ENCODE results near the gene TBCE. TPM values are rescaled to one million over a fixed set of nuclear protein-coding genes. Genes with fewer than 3 reads are reported as not detected.

Gene TBCE
- total and polyA plus RNA-seq, 9 of the 15 experiments (the other 6 are each of a cell fraction or from before 2014, with no cell fraction given), result 52.6 to 92.1 (median 82.1) TPM

DNA sequence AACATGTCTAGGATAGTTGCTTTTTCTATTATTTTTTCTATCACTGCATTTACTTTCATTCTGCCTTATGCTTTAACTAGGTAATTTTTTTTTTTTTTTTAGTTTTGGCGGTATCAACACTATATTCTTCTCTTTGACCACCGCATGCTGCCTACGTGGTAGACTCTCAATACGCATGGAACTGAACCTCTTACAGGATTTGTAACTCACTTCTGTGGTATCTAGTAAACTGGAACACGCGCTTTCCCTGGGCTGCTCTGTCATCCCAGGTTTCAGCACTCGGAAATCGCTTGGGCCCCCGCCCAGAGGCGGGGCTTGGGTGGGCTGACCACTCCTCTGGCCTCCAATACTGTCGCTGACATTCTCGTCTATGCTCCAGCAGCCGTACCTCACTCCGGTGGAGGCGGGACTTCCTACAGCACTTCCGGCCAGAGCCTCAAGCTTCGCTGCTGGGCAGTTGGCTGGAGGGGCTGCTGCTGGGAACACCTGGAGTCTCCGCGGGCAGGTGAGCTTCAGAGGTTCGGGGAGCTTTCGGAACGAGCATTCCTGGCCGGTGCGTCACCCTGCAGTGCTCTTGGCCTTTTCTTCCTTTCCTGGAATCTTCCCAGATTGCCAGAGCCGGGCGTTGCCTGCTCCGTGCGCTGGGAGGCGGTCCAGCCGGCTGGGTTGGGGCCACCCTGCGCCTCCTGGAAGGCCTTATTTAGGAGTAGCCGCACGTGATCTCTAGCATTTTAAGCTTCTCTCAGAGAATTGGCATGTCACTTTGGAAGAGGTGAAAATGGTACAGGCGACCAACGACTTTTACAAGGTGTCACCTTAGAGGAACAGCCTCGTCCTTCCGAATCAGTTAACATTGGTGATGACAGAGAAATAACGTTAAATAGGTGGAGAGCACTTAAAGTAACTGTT, at the start of gene TBCE (continued):
- TF ChIP-seq, protein P1, sequence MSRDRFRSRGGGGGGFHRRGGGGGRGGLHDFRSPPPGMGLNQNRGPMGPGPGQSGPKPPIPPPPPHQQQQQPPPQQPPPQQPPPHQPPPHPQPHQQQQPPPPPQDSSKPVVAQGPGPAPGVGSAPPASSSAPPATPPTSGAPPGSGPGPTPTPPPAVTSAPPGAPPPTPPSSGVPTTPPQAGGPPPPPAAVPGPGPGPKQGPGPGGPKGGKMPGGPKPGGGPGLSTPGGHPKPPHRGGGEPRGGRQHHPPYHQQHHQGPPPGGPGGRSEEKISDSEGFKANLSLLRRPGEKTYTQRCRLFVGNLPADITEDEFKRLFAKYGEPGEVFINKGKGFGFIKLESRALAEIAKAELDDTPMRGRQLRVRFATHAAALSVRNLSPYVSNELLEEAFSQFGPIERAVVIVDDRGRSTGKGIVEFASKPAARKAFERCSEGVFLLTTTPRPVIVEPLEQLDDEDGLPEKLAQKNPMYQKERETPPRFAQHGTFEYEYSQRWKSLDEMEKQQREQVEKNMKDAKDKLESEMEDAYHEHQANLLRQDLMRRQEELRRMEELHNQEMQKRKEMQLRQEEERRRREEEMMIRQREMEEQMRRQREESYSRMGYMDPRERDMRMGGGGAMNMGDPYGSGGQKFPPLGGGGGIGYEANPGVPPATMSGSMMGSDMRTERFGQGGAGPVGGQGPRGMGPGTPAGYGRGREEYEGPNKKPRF (IDR thresholded peaks at IDR 0.05; ENCODE audit: low read depth, low read length), result no peak
- TF ChIP-seq CXXC5 (CRISPR knock-in tag; IDR thresholded peaks at IDR 0.05) (peak; percentile 77), NFATC3 (IDR thresholded peaks at IDR 0.05) (no peak), BHLHE40 (IDR thresholded peaks at IDR 0.05; ENCODE audit: low read length) (peak; percentile 96), PHTF2 (CRISPR knock-in tag; IDR thresholded peaks at IDR 0.05) (no peak), TSC22D4 (tag; IDR thresholded peaks at IDR 0.05) (no peak), CREBBP (IDR thresholded peaks at IDR 0.05; ENCODE audit: low read depth, low read length) (no peak), ESRRB (CRISPR knock-in tag; IDR thresholded peaks at IDR 0.05; ENCODE audit: borderline replicate concordance) (no peak), ZNF311 (CRISPR knock-in tag; IDR thresholded peaks at IDR 0.05) (no peak)
- TF ChIP-seq, protein P2, sequence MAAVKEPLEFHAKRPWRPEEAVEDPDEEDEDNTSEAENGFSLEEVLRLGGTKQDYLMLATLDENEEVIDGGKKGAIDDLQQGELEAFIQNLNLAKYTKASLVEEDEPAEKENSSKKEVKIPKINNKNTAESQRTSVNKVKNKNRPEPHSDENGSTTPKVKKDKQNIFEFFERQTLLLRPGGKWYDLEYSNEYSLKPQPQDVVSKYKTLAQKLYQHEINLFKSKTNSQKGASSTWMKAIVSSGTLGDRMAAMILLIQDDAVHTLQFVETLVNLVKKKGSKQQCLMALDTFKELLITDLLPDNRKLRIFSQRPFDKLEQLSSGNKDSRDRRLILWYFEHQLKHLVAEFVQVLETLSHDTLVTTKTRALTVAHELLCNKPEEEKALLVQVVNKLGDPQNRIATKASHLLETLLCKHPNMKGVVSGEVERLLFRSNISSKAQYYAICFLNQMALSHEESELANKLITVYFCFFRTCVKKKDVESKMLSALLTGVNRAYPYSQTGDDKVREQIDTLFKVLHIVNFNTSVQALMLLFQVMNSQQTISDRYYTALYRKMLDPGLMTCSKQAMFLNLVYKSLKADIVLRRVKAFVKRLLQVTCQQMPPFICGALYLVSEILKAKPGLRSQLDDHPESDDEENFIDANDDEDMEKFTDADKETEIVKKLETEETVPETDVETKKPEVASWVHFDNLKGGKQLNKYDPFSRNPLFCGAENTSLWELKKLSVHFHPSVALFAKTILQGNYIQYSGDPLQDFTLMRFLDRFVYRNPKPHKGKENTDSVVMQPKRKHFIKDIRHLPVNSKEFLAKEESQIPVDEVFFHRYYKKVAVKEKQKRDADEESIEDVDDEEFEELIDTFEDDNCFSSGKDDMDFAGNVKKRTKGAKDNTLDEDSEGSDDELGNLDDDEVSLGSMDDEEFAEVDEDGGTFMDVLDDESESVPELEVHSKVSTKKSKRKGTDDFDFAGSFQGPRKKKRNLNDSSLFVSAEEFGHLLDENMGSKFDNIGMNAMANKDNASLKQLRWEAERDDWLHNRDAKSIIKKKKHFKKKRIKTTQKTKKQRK (IDR thresholded peaks at IDR 0.05; ENCODE audit: borderline replicate concordance, low read depth, low read length), result no peak
- TF ChIP-seq, protein P3, sequence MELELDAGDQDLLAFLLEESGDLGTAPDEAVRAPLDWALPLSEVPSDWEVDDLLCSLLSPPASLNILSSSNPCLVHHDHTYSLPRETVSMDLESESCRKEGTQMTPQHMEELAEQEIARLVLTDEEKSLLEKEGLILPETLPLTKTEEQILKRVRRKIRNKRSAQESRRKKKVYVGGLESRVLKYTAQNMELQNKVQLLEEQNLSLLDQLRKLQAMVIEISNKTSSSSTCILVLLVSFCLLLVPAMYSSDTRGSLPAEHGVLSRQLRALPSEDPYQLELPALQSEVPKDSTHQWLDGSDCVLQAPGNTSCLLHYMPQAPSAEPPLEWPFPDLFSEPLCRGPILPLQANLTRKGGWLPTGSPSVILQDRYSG (tag; conservative IDR thresholded peaks at IDR 0.05; ENCODE audit: low read depth), result no peak
